ENCODE measurements around the gene PC.
A peak's percentile ranks its signal among the peaks of the same experiment; 100 is the strongest.

PC gene

GRCh38 chr11:66845143-66845875, 112.9 kb downstream of the PC start:
- no peak for DNase-seq (ENCODE audit: low read depth)
- no peak overlapping the region for H3K4me3 ChIP-seq (ENCODE audit: control insufficient read depth, low read depth, low read length)
- no peak for TF ChIP-seq CTCF (conservative IDR thresholded peaks at IDR 0.05; ENCODE audit: control insufficient read depth, insufficient read depth, low read depth, low read length)

- DNase-seq (ENCODE audit: low read depth), result no peak
Observed at GRCh38 chr11:66844496-66845142, 113.6 kb downstream of the PC start.

GRCh38 chr11:66843776-66844495, 114.2 kb downstream of the PC start:
- TF ChIP-seq CTCF (conservative IDR thresholded peaks at IDR 0.05; ENCODE audit: control insufficient read depth, insufficient read depth, low read depth, low read length), result no peak
- no peak for DNase-seq (ENCODE audit: low read depth)
- peak overlapping the region; percentile 93 for H3K4me3 ChIP-seq (ENCODE audit: control insufficient read depth, low read depth, low read length)

More at GRCh38 chr11:66844496-66845142, 113.6 kb downstream of the PC start:
- TF ChIP-seq CTCF (conservative IDR thresholded peaks at IDR 0.05; ENCODE audit: control insufficient read depth, insufficient read depth, low read depth, low read length), result no peak
- H3K4me3 ChIP-seq (ENCODE audit: control insufficient read depth, low read depth, low read length), result peak overlapping the region; percentile 93

- peak; percentile 80 for DNase-seq (ENCODE audit: low read depth)
- no peak for TF ChIP-seq CTCF (conservative IDR thresholded peaks at IDR 0.05; ENCODE audit: control insufficient read depth, insufficient read depth, low read depth, low read length)
- H3K4me3 ChIP-seq (ENCODE audit: control insufficient read depth, low read depth, low read length), result peak within 1 kb of the TSS; percentile 93
Observed at GRCh38 chr11:66842896-66843775, 115.0 kb downstream of the PC start, which contains the start of gene RCE1. Gene RCE1 (plus strand): TSS chr11:66843441. CDS start chr11:66843456, 15 bp downstream.

- no peak for TF ChIP-seq CTCF (conservative IDR thresholded peaks at IDR 0.05; ENCODE audit: control insufficient read depth, insufficient read depth, low read depth, low read length)
- no peak for DNase-seq (ENCODE audit: low read depth)
Observed at GRCh38 chr11:66842501-66842895, 115.7 kb downstream of the PC start.

GRCh38 chr11:66841861-66842260, 116.3 kb downstream of the PC start:
- DNase-seq (ENCODE audit: low read depth), result no peak
- TF ChIP-seq CTCF (conservative IDR thresholded peaks at IDR 0.05; ENCODE audit: control insufficient read depth, insufficient read depth, low read depth, low read length), result no peak
- H3K4me3 ChIP-seq (ENCODE audit: control insufficient read depth, low read depth, low read length), result peak overlapping the region; percentile 93

More at GRCh38 chr11:66842501-66842895, 115.7 kb downstream of the PC start:
- H3K4me3 ChIP-seq (ENCODE audit: control insufficient read depth, low read depth, low read length), result peak overlapping the region; percentile 93
